HPDE6-E6E7 (cell line): ENCODE results near the gene RMI2.

Source experiments
- DNase-seq: peaks from one replicate; pipeline ENCODE4 v3.0.0; 2011; ENCODE audit warnings: missing footprints; ENCODE audit errors: extremely low spot score

The RMI2 gene

GRCh38 chr16:11399261-11399831 lies 54.1 kb downstream of the RMI2 start:
- no peak for DNase-seq

- DNase-seq = no peak
Observed at GRCh38 chr16:11400076-11400475, 54.8 kb downstream of the RMI2 start.
